HepG2 (cell line): Measurements from ENCODE around the gene CHST6. TPM values are rescaled to one million over a fixed set of nuclear protein-coding genes. Genes with fewer than 3 reads are reported as not detected.

ENCODE experiments used
- ATAC-seq: fragments of 200-7000 bp; cut with Tn5 transposase; 3 replicates; pipeline ENCODE4 v1.9.1; 2020; ENCODE audit warnings: mild to moderate bottlenecking, moderate library complexity
- BruUV-seq: library from RNA; stranded (reverse); fragments of 400-500 nt; replicated peaks from 2 replicates; lab custom pipeline; 2021; lab: Mats Ljungman, UMichigan
- CTCF ChIA-PET: fragments of 300-600 bp; formaldehyde crosslinking; extraction: SDS; loops from one replicate; lab custom pipeline; 2021; ENCODE audit warnings: low total read pairs, inconsistent platforms, low intra/inter-chr PET ratio; lab: Yijun Ruan, JAX
- POLR2A ChIA-PET: fragments of 350-600 bp; sonication (Branson Sonifier 250); formaldehyde crosslinking; loops from one replicate; lab custom pipeline; 2020; ENCODE audit warnings: antibody characterized with exemption, inconsistent platforms; lab: Yijun Ruan, JAX
- DNase-seq: peaks from one replicate; pipeline ENCODE4 v3.0.0-alpha.2; 2015; ENCODE audit warnings: low spot score
- FAIRE-seq: peaks from 3 replicates; lab custom pipeline; 2011; peaks lifted over from hg19 to GRCh38; lab: Jason Lieb, UNC
- H2AFZ ChIP-seq: one replicate; pipeline ENCODE4 v1.6.1; 2011; ENCODE audit warnings: low read length, inconsistent platforms
- H3K27ac ChIP-seq: fragments of 300-600 bp; 3 replicates; pipeline ENCODE4 v1.8.0; 2011; ENCODE audit warnings: mixed run types, mild to moderate bottlenecking, mixed read lengths, low read length, inconsistent platforms; ENCODE audit not compliant: insufficient read depth; ENCODE audit errors: extremely low read length
- H3K27me3 ChIP-seq, 2 experiments: fragments of 200-600 bp in 1 of 2; 2 replicates in 1 of 2; 3 replicates in 1 of 2; pipeline versions ENCODE4 v1.6.0 to v1.8.0; 2011; ENCODE audit warnings: low read length in 2 of 2, mild to moderate bottlenecking in 2 of 2, moderate library complexity in 2 of 2, inconsistent platforms in 1 of 2; ENCODE audit not compliant: insufficient read depth in 2 of 2, control insufficient read depth in 1 of 2
- H3K36me3 ChIP-seq, 2 experiments: fragments of 200-600 bp in 1 of 2; replicated peaks in 1 of 2; 2 replicates in 1 of 2; 3 replicates in 1 of 2; pipeline versions ENCODE4 v1.5.1 to v1.8.0; 2011; ENCODE audit warnings: low read length in 2 of 2, inconsistent platforms in 1 of 2; ENCODE audit not compliant: insufficient read depth in 2 of 2, control insufficient read depth in 1 of 2
- H3K4me1 ChIP-seq: 2 replicates; pipeline ENCODE4 v1.5.1; 2012; ENCODE audit warnings: low read length, inconsistent platforms; ENCODE audit not compliant: insufficient read depth
- H3K4me2 ChIP-seq: 2 replicates; pipeline ENCODE4 v1.6.0; 2011; ENCODE audit warnings: low read depth, low read length, inconsistent platforms
- H3K4me3 ChIP-seq, 3 experiments: fragments of 200-600 bp in 1 of 3; sonication (generic), shearing (Covaris generic) in 1 of 3; replicated peaks in 1 of 3; 2 replicates each; pipeline ENCODE4 v1.5.1; 2011 to 2016; ENCODE audit warnings: low read length in 3 of 3, inconsistent platforms in 2 of 3, low read depth in 2 of 3, mild to moderate bottlenecking in 2 of 3, control low read depth in 1 of 3, mixed read lengths in 1 of 3; ENCODE audit not compliant: insufficient read depth in 1 of 3
- H3K79me2 ChIP-seq: one replicate; pipeline ENCODE4 v1.6.1; 2011; ENCODE audit warnings: low read length, inconsistent platforms; ENCODE audit not compliant: insufficient read depth
- H3K9ac ChIP-seq: 2 replicates; pipeline ENCODE4 v1.6.0; 2011; ENCODE audit warnings: mild to moderate bottlenecking, low read depth, low read length, inconsistent platforms; ENCODE audit not compliant: insufficient read depth
- H3K9me3 ChIP-seq: 2 replicates; pipeline ENCODE4 v1.5.1; 2012; ENCODE audit warnings: mild to moderate bottlenecking, low read length
- H4K20me1 ChIP-seq: 2 replicates; pipeline ENCODE4 v1.6.0; 2011; ENCODE audit warnings: inconsistent platforms, mild to moderate bottlenecking, low read length, moderate library complexity; ENCODE audit not compliant: insufficient read depth
- ESRRA ChIP-seq: sonication (generic); formaldehyde crosslinking; IDR thresholded peaks from 2 replicates; pipeline ENCODE4 v1.5.1; 2020; ENCODE audit warnings: mild to moderate bottlenecking, low read depth, missing genetic modification reagents
- NRL ChIP-seq: sonication (generic); formaldehyde crosslinking; IDR thresholded peaks from 2 replicates; pipeline ENCODE4 v1.5.0; 2020; ENCODE audit warnings: missing genetic modification reagents, mild to moderate bottlenecking, moderate library complexity, borderline replicate concordance
- POGZ ChIP-seq: sonication (generic); formaldehyde crosslinking; IDR thresholded peaks from 2 replicates; pipeline ENCODE4 v1.4.0; 2020; ENCODE audit warnings: mild to moderate bottlenecking, missing genetic modification reagents
- SETDB1 ChIP-seq: sonication (generic); formaldehyde crosslinking; IDR thresholded peaks from 2 replicates; pipeline ENCODE4 v1.5.1; 2020; ENCODE audit warnings: missing genetic modification reagents, mild to moderate bottlenecking, borderline replicate concordance
- TARDBP ChIP-seq: sonication (generic); formaldehyde crosslinking; IDR thresholded peaks from 2 replicates; pipeline ENCODE4 v1.8.0; 2022; ENCODE audit warnings: mild to moderate bottlenecking, missing genetic modification reagents
- ZNF567 ChIP-seq: sonication (generic); formaldehyde crosslinking; IDR thresholded peaks from 2 replicates; pipeline ENCODE4 v1.8.1; 2023; ENCODE audit warnings: mild to moderate bottlenecking, missing genetic modification reagents, borderline replicate concordance
- ZNF569 ChIP-seq: sonication (generic); formaldehyde crosslinking; IDR thresholded peaks from 2 replicates; pipeline ENCODE4 v1.5.0; 2020; ENCODE audit warnings: mild to moderate bottlenecking, missing genetic modification reagents, moderate library complexity, borderline replicate concordance
- ZNF709 ChIP-seq: sonication (generic); formaldehyde crosslinking; IDR thresholded peaks from 2 replicates; pipeline ENCODE4 v1.5.0; 2020; ENCODE audit warnings: mild to moderate bottlenecking, missing genetic modification reagents
- WGBS: methylation state at CpG from one replicate; pipeline ENCODE4 v1.1.6; 2017; ENCODE audit warnings: low lambda C conversion rate; 5-methylcytosine and 5-hydroxymethylcytosine counted together
- in situ Hi-C: cut with HindIII; loops from 2 replicates; pipeline ENCODE4 v1.10.0; 2017; ENCODE audit warnings: low pct_unique_long_range_greater_than_20kb; ENCODE audit not compliant: extremely low pct_ligation_motif_present
- intact Hi-C: fragments of 100-400 bp; cut with micrococcal nuclease; formaldehyde crosslinking; loops from one replicate; pipeline ENCODE4 v1.10.0; 2022; ENCODE audit not compliant: unreplicated experiment
- polyA plus RNA-seq, 8 experiments: library from polyadenylated mRNA; depleted of rRNA in 3 of 8; stranded (reverse) in 7 of 8; unstranded in 1 of 8; fragments of >200 nt; fragmentation: Illumina TruSeq in 4 of 8; extraction: Trizol in 4 of 8; gene quantifications; 2 replicates each; pipeline versions ENCODE4 v1.2.1 to v1.2.3, GENCODE V29; 2011 to 2016; ENCODE audit warnings: low read depth in 4 of 8, missing spikeins in 1 of 8, mixed read lengths in 1 of 8; ENCODE audit not compliant: insufficient read depth in 1 of 8
- total RNA-seq, 5 experiments: library from RNA; depleted of rRNA; stranded (reverse); fragments of >200 nt; fragmentation: Illumina TruSeq; extraction: Trizol; gene quantifications; 2 replicates each; pipeline ENCODE4 v1.2.3, GENCODE V29; 2016; ENCODE audit warnings: low read depth in 1 of 5
- TF ChIP-seq, protein P1 (sequence below): sonication (generic); formaldehyde crosslinking; IDR thresholded peaks from 2 replicates; pipeline ENCODE4 v1.4.0; 2020; ENCODE audit warnings: mild to moderate bottlenecking, missing genetic modification reagents, borderline replicate concordance
- TF ChIP-seq, protein P2 (sequence below): sonication (generic); formaldehyde crosslinking; IDR thresholded peaks from 2 replicates; pipeline ENCODE4 v1.4.0; 2020; ENCODE audit warnings: missing genetic modification reagents
- TF ChIP-seq, protein P3 (sequence below): conservative IDR thresholded peaks from 2 replicates; pipeline ENCODE4 v1.6.1; 2018; ENCODE audit warnings: missing genetic modification reagents

The CHST6 gene
- total and polyA plus RNA-seq, 2 of the 13 experiments (the other 11 are each of a cell fraction or from before 2014, with no cell fraction given) = 0.18 to 0.91 TPM

DNA sequence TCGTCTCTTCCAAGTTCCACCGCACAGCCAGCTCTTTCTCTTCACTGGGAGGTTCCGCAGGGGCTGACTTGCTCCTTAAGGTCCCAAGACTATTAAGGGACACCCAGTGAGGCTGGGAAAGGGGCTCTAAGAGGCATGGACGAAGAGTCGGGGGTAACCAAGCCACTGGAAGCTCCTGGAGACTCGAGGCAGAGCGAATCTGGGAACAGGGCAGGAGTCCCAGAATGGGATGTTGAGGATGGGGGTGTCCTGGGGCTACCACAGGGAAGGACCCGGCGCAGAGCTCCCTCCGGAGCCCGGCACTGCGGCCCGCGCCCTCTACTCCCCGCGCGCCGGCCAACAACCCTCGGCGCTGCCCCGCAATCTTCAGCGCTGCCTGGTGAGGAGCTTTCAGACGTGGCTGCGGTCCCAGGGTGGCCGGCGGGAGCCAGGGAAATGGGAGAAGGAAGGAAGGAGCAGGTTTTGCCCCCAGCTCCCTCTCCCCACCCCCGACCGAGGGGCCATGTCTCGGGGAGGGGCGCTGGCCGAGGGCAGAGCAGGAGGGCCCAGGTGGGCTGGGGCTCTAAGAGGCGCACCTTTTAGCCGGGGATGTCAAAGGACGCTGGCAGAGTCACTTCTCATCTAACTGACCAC is 40.1 kb upstream of the CHST6 start (continued):
- TF ChIP-seq, protein P1, sequence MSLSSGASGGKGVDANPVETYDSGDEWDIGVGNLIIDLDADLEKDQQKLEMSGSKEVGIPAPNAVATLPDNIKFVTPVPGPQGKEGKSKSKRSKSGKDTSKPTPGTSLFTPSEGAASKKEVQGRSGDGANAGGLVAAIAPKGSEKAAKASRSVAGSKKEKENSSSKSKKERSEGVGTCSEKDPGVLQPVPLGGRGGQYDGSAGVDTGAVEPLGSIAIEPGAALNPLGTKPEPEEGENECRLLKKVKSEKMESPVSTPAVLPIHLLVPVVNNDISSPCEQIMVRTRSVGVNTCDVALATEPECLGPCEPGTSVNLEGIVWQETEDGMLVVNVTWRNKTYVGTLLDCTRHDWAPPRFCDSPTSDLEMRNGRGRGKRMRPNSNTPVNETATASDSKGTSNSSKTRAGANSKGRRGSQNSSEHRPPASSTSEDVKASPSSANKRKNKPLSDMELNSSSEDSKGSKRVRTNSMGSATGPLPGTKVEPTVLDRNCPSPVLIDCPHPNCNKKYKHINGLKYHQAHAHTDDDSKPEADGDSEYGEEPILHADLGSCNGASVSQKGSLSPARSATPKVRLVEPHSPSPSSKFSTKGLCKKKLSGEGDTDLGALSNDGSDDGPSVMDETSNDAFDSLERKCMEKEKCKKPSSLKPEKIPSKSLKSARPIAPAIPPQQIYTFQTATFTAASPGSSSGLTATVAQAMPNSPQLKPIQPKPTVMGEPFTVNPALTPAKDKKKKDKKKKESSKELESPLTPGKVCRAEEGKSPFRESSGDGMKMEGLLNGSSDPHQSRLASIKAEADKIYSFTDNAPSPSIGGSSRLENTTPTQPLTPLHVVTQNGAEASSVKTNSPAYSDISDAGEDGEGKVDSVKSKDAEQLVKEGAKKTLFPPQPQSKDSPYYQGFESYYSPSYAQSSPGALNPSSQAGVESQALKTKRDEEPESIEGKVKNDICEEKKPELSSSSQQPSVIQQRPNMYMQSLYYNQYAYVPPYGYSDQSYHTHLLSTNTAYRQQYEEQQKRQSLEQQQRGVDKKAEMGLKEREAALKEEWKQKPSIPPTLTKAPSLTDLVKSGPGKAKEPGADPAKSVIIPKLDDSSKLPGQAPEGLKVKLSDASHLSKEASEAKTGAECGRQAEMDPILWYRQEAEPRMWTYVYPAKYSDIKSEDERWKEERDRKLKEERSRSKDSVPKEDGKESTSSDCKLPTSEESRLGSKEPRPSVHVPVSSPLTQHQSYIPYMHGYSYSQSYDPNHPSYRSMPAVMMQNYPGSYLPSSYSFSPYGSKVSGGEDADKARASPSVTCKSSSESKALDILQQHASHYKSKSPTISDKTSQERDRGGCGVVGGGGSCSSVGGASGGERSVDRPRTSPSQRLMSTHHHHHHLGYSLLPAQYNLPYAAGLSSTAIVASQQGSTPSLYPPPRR = no peak
- no peak for TF ChIP-seq SETDB1 (CRISPR knock-in tag)
- TF ChIP-seq, protein P2, sequence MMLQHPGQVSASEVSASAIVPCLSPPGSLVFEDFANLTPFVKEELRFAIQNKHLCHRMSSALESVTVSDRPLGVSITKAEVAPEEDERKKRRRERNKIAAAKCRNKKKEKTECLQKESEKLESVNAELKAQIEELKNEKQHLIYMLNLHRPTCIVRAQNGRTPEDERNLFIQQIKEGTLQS (CRISPR knock-in tag) = no peak
- TF ChIP-seq TARDBP (CRISPR knock-in tag) = no peak
- no peak for TF ChIP-seq POGZ (CRISPR knock-in tag)

DNA sequence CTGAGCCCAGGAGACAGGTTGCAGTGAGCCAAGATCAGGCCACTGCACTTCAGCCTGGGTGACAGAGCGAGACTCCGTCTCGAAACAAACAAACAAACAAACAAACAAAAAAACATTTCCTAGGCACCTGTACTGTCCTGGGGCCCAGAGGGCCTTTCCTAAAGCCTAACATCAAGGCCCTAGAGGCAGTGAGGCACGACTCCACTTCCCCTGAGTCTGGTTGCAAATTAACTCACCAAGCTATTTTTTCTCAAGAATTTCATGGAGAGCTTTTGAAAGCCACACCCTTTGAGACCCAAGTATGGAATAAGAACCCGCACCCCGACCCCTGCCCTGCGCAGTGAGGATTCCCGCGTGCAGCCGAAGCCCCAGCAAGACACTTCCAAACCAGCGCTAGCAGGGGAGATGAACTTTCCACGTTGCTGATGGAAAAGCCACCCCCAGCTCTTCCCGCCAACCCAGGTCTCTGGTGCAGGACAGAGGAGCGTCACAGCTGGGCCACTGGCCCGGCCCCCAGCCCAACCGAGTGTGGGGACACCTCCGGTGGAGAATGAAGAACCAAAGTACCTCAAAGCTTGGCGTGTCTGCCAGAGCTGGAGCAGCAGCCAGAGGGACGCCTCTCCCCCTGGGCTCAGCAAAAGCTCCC is 39.4 kb upstream of the CHST6 start:
- in situ Hi-C loops (no loop called here), intact Hi-C loops (no loop called here)
- 42% methylated on average over 12 of the region's 19 CpGs for WGBS
- ChIA-PET POLR2A (interaction anchor here (1.2 to 1.6 kb wide), 2 partner anchors 18 to 31 kb away, joined by 3 read pairs; no protein-coding TSS in a partner anchor), CTCF (no interaction called here)
- no peak overlapping the region for H3K27ac ChIP-seq
- no peak overlapping the region for H3K9ac ChIP-seq
- BruUV-seq = no TSS peak
- DNase-seq (no peak), ATAC-seq (peak; percentile 14; the same call in 2 of the 3 replicates), FAIRE-seq (no peak)
- H3K79me2 ChIP-seq = no peaks in the 10 kb centered on the region
- no peaks in the 10 kb centered on the region for H3K9me3 ChIP-seq
- H3K36me3 ChIP-seq = no peaks in the 10 kb centered on the region
- H2AFZ ChIP-seq = no peak overlapping the region
- H3K27me3 ChIP-seq = peaks cover 0 to 1% of the 10 kb centered on the region in 2 experiments; a peak in 1 of 5 replicates
- H3K4me1 ChIP-seq = no peaks in the 10 kb centered on the region
- no peak overlapping the region for H3K4me3 ChIP-seq
- no peaks in the 10 kb centered on the region for H4K20me1 ChIP-seq
- H3K4me2 ChIP-seq = no peak overlapping the region
- no peak for TF ChIP-seq ZNF567 (CRISPR knock-in tag)
- no peak for TF ChIP-seq ZNF709
- TF ChIP-seq, protein P3, sequence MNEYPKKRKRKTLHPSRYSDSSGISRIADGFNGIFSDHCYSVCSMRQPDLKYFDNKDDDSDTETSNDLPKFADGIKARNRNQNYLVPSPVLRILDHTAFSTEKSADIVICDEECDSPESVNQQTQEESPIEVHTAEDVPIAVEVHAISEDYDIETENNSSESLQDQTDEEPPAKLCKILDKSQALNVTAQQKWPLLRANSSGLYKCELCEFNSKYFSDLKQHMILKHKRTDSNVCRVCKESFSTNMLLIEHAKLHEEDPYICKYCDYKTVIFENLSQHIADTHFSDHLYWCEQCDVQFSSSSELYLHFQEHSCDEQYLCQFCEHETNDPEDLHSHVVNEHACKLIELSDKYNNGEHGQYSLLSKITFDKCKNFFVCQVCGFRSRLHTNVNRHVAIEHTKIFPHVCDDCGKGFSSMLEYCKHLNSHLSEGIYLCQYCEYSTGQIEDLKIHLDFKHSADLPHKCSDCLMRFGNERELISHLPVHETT (CRISPR knock-in tag) = no peak
- no peak for TF ChIP-seq NRL (CRISPR knock-in tag)
- TF ChIP-seq ESRRA (CRISPR knock-in tag) = no peak
- TF ChIP-seq ZNF569 (CRISPR knock-in tag) = no peak
